Hematopoietic multipotent progenitor cell treated with erythropoietin and hydrocortisone succinate and interleukin-3 and kit ligand, for 15 days (in vitro differentiated cells): ENCODE data around the gene ATP13A4.
"Not testable (repeated sequence)": the region's sequence is repeated elsewhere in the genome, so short reads cannot be mapped to it uniquely, and the experiment has no call there.

Experiments
- DNase-seq: peaks from one replicate; pipeline ENCODE4 v3.0.0-alpha.2; 2015; ENCODE audit warnings: low spot score

ATP13A4 gene

GRCh38 chr3:193556841-193557240 is 2.1 kb upstream of the ATP13A4 start:
- no peak for DNase-seq

GRCh38 chr3:193553586-193553985 is 1.1 kb downstream of the ATP13A4 start:
- DNase-seq: no peak

- no peak for DNase-seq
Measured at GRCh38 chr3:193552923-193553322, 1.8 kb downstream of the ATP13A4 start.

- DNase-seq: no peak
Measured at GRCh38 chr3:193548406-193548805, 6.3 kb downstream of the ATP13A4 start.

- DNase-seq: no peak
Measured at GRCh38 chr3:193546129-193546528, 8.6 kb downstream of the ATP13A4 start.

- no peak for DNase-seq
Measured at GRCh38 chr3:193545304-193545703, 9.4 kb downstream of the ATP13A4 start.

GRCh38 chr3:193544289-193544688 is 10.4 kb downstream of the ATP13A4 start:
- DNase-seq: no peak

- no peak for DNase-seq
Measured at GRCh38 chr3:193530231-193531165, 24.2 kb downstream of the ATP13A4 start.

GRCh38 chr3:193526085-193526484 is 28.6 kb downstream of the ATP13A4 start:
- DNase-seq: not testable (repeated sequence)

GRCh38 chr3:193522473-193522872 is 32.2 kb downstream of the ATP13A4 start:
- DNase-seq: no peak

GRCh38 chr3:193520738-193521137 is 34.0 kb downstream of the ATP13A4 start:
- no peak for DNase-seq

- DNase-seq: no peak
Measured at GRCh38 chr3:193515966-193516365, 38.7 kb downstream of the ATP13A4 start.

GRCh38 chr3:193510154-193510553 is 44.5 kb downstream of the ATP13A4 start:
- no peak for DNase-seq

- no peak for DNase-seq
Measured at GRCh38 chr3:193509103-193509965, 45.4 kb downstream of the ATP13A4 start.

- no peak for DNase-seq
Measured at GRCh38 chr3:193508108-193508507, 46.6 kb downstream of the ATP13A4 start.

- DNase-seq: no peak
Measured at GRCh38 chr3:193507566-193507965, 47.1 kb downstream of the ATP13A4 start.

GRCh38 chr3:193506921-193507320 is 47.8 kb downstream of the ATP13A4 start:
- DNase-seq: no peak

GRCh38 chr3:193502871-193503270 is 51.8 kb downstream of the ATP13A4 start:
- DNase-seq: no peak

GRCh38 chr3:193499801-193500485 is 54.8 kb downstream of the ATP13A4 start:
- DNase-seq: no peak

- DNase-seq: no peak
Measured at GRCh38 chr3:193499136-193499770, 55.4 kb downstream of the ATP13A4 start.

GRCh38 chr3:193498215-193498614 is 56.5 kb downstream of the ATP13A4 start:
- no peak for DNase-seq

- DNase-seq: no peak
Measured at GRCh38 chr3:193496658-193497057, 58.0 kb downstream of the ATP13A4 start.
